NCI-H82 treated with DMSO at 0.1 percent for 48 hours (cell line): ENCODE results near the gene IFITM1.
"Not testable (repeated sequence)": the region's sequence is repeated elsewhere in the genome, so short reads cannot be mapped to it uniquely, and the experiment has no call there.

ENCODE experiments used
- DNase-seq: peaks from one replicate; lab custom pipeline; 2025; ENCODE audit not compliant: unreplicated experiment; lab: John Stamatoyannopoulos, UW

The IFITM1 gene

GRCh38 chr11:362642-363442 lies 49.0 kb downstream of the IFITM1 start:
- DNase-seq = no peak

- not testable (repeated sequence) for DNase-seq
These were observed 49.6 kb downstream of the IFITM1 start for GRCh38 chr11:363443-363805.

- DNase-seq = no peak
These were observed 50.3 kb downstream of the IFITM1 start for GRCh38 chr11:363948-364761.
